MM.1S (cell line): ENCODE results near the gene GRAMD2A.

Source experiments
- DNase-seq: peaks from one replicate; pipeline ENCODE4 v3.0.0-alpha.2; 2015
- H2AFZ ChIP-seq: fragments of 300-600 bp; sonication (generic); 2 replicates; pipeline ENCODE4 v1.6.0; 2016; ENCODE audit warnings: antibody characterized with exemption, low read length
- H3F3A ChIP-seq: fragments of 300-600 bp; sonication (generic); 2 replicates; pipeline ENCODE4 v1.6.1; 2016; ENCODE audit warnings: mild to moderate bottlenecking, antibody characterized with exemption, low read length, moderate library complexity, mixed read lengths; ENCODE audit not compliant: insufficient read depth
- H3K27ac ChIP-seq: fragments of 300-600 bp; sonication (generic); 2 replicates; pipeline ENCODE4 v1.5.1; 2016; ENCODE audit warnings: mild to moderate bottlenecking, low read length
- H3K27me3 ChIP-seq: fragments of 300-600 bp; sonication (generic); replicated peaks from 2 replicates; pipeline ENCODE4 v1.6.0; 2016; ENCODE audit warnings: low read length; ENCODE audit not compliant: insufficient read depth
- H3K36me3 ChIP-seq: fragments of 300-600 bp; sonication (generic); replicated peaks from 2 replicates; pipeline ENCODE4 v1.6.1; 2016; ENCODE audit warnings: mild to moderate bottlenecking, low read length, mixed read lengths; ENCODE audit not compliant: insufficient read depth
- H3K4me1 ChIP-seq: fragments of 300-600 bp; sonication (generic); 2 replicates; pipeline ENCODE4 v1.6.1; 2016; ENCODE audit warnings: low read length, mixed read lengths
- H3K4me2 ChIP-seq: fragments of 300-600 bp; sonication (generic); 2 replicates; pipeline ENCODE4 v1.6.0; 2016; ENCODE audit warnings: low read depth, low read length
- H3K4me3 ChIP-seq: fragments of 300-600 bp; sonication (generic); 2 replicates; pipeline ENCODE4 v1.5.1; 2016; ENCODE audit warnings: low read length, mixed read lengths
- H3K79me2 ChIP-seq: fragments of 300-600 bp; sonication (generic); 2 replicates; pipeline ENCODE4 v1.6.1; 2016; ENCODE audit warnings: mixed run types, low read length, mixed read lengths
- H3K9ac ChIP-seq: fragments of 300-600 bp; sonication (generic); 2 replicates; pipeline ENCODE4 v1.6.1; 2016; ENCODE audit warnings: low read length, mixed read lengths
- H3K9me2 ChIP-seq: fragments of 300-600 bp; sonication (generic); replicated peaks from 2 replicates; pipeline ENCODE4 v1.6.1; 2016; ENCODE audit warnings: mild to moderate bottlenecking, low read length, mixed read lengths; ENCODE audit not compliant: insufficient read depth
- H3K9me3 ChIP-seq: fragments of 300-600 bp; sonication (generic); replicated peaks from 2 replicates; pipeline ENCODE4 v1.6.1; 2016; ENCODE audit warnings: mild to moderate bottlenecking, low read length, mixed read lengths; ENCODE audit not compliant: insufficient read depth
- H4K20me1 ChIP-seq: fragments of 300-600 bp; sonication (generic); 2 replicates; pipeline ENCODE4 v1.6.1; 2016; ENCODE audit warnings: mild to moderate bottlenecking, low read length, moderate library complexity, mixed read lengths; ENCODE audit not compliant: insufficient read depth
- CTCF ChIP-seq: fragments of 300-600 bp; sonication (generic); IDR thresholded peaks from 2 replicates; pipeline ENCODE4 v1.5.1; 2016; ENCODE audit warnings: antibody characterized with exemption, low read length, mixed read lengths
- EZH2 ChIP-seq: fragments of 300-600 bp; sonication (generic); optimal IDR thresholded peaks from 2 replicates; pipeline ENCODE3; 2017; ENCODE audit warnings: low read depth, mild to moderate bottlenecking, antibody characterized with exemption, low read length, mixed read lengths
- EZH2phosphoT487 ChIP-seq: fragments of 300-600 bp; sonication (generic); IDR thresholded peaks from 2 replicates; pipeline ENCODE4 v1.6.1; 2018; ENCODE audit warnings: antibody characterized with exemption, low read length

The GRAMD2A gene

GRCh38 chr15:72238586-72238985, 41.0 kb upstream of the GRAMD2A start:
- TF ChIP-seq CTCF (no peak), EZH2 (no peak), EZH2phosphoT487 (no peak)
- Histone ChIP-seq H3K4me3 (no peak overlapping the region), H3K79me2 (no peaks in the 10 kb centered on the region), H3K4me2 (no peak overlapping the region), H2AFZ (no peak overlapping the region), H3F3A (no peaks in the 10 kb centered on the region), H3K4me1 (peaks cover 13% of the 10 kb centered on the region; the same call in 1 of the 2 replicates), H4K20me1 (no peaks in the 10 kb centered on the region), H3K27ac (no peak overlapping the region), H3K9me2 (no peaks in the 10 kb centered on the region), H3K36me3 (no peaks in the 10 kb centered on the region; the same call in 1 of the 2 replicates), H3K27me3 (no peaks in the 10 kb centered on the region), H3K9me3 (no peaks in the 10 kb centered on the region), H3K9ac (no peak overlapping the region)
- DNase-seq = no peak

GRCh38 chr15:72237853-72238224, 40.3 kb upstream of the GRAMD2A start:
- Histone ChIP-seq H2AFZ (no peak overlapping the region), H3K9me2 (no peaks in the 10 kb centered on the region), H3K79me2 (no peaks in the 10 kb centered on the region), H3K9me3 (no peaks in the 10 kb centered on the region), H3K27me3 (no peaks in the 10 kb centered on the region), H3K36me3 (no peaks in the 10 kb centered on the region; the same call in 1 of the 2 replicates), H3K4me2 (no peak overlapping the region), H3K4me1 (peaks cover 13% of the 10 kb centered on the region; the same call in 1 of the 2 replicates), H3K27ac (no peak overlapping the region), H3F3A (no peaks in the 10 kb centered on the region), H3K4me3 (no peak overlapping the region), H3K9ac (no peak overlapping the region), H4K20me1 (no peaks in the 10 kb centered on the region)
- DNase-seq = no peak
- TF ChIP-seq EZH2phosphoT487 = no peak
- TF ChIP-seq CTCF = no peak
- TF ChIP-seq EZH2 = no peak

- 0 out of 2 replicates have a peak overlapping the region, but pooled peaks have one; percentile 9 for H3K4me3 ChIP-seq
- no peak for TF ChIP-seq EZH2phosphoT487
- TF ChIP-seq EZH2 = no peak
- no peak for TF ChIP-seq CTCF
- no peaks in the 10 kb centered on the region for H3K36me3 ChIP-seq
- no peak overlapping the region for H3K27ac ChIP-seq
- H3K27me3 ChIP-seq = no peaks in the 10 kb centered on the region
- H3K4me1 ChIP-seq = peaks cover 15% of the 10 kb centered on the region; the same call in 1 of the 2 replicates
- H2AFZ ChIP-seq = no peak overlapping the region
- H3K9me3 ChIP-seq = no peaks in the 10 kb centered on the region
- no peaks in the 10 kb centered on the region for H4K20me1 ChIP-seq
- no peaks in the 10 kb centered on the region for H3K9me2 ChIP-seq
- H3K79me2 ChIP-seq = no peaks in the 10 kb centered on the region
- peak overlapping the region; percentile 6; the same call in 1 of the 2 replicates for H3K9ac ChIP-seq
- peak; percentile 52 for DNase-seq
- H3K4me2 ChIP-seq = peak overlapping the region; percentile 25
- H3F3A ChIP-seq = peaks cover 2% of the 10 kb centered on the region; the same call in 1 of the 2 replicates
Observed at GRCh38 chr15:72237029-72237852, 39.7 kb upstream of the GRAMD2A start.
